Measurements from ENCODE around the gene MYOD1.

MYOD1 gene

GRCh38 chr11:17751558-17751957 is 32.2 kb downstream of the MYOD1 start:
- DNase-seq: no peak

GRCh38 chr11:17752144-17752543 is 32.8 kb downstream of the MYOD1 start:
- no peak for DNase-seq

DNA sequence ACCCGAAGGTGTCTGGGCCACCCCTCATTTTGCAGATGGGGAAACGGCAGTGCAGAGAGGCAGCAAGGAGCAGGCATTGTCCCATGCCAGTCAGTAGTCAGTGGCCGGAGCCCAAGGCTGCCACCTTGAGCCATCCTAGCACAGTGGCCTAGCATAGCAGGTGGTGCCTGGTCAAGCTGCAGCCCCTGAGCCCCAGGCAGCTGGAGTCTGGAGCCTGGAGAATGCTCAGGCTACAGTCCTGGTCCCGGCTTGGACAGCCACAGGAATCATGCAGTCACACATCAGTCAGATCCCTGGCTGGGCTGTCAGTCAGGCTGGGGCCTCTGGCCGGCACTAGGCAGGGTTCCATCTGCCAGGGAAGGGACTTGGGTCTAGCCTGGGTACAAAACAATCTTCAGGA is 33.8 kb downstream of the MYOD1 start:
- DNase-seq: no peak

- DNase-seq: no peak
Observed at GRCh38 chr11:17753641-17754040, 34.3 kb downstream of the MYOD1 start.

GRCh38 chr11:17755891-17756290 is 36.5 kb downstream of the MYOD1 start:
- DNase-seq: no peak

DNA sequence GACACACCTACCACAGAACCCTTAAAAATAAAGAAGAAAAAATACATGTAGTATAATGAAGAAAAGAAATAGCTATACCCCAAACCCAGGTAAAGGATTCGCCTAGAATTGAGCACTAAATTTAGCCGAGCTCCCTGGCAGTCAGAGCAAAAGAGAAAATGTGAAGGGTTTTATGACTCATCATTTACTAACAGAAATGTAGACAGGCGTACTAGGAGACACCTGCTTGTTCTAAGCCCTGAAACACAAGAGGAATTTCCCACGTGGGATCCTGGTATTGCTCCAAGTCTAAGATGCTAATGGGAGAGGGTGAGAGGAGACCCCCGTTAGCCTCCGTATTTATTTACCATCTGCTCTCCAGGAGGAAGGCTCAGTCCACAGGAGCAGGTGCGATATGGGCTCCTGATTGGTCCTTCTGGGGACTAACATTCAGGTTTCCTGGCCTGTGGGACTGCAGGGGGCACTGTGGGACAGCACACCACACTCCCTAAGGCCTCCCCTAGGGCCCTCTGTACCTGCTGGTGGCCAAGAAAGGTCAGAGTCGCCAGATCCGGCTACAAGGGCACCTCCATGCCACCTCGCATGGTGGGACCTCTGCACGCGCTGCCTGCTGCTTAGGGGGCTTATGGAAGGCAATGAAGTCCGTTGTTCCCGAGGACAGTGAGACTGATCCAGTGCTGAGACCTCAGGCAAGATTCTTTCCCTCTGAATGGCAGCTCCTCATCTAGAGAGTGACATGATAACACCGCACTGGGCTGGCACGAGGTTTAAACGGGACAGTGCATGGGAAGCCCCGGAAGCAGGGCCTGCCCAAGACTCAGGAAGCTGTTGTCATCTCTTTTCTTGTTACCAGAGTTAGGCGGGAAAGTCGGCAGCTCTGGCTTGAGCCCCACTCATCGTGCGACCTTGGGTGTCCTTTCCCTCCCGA is 41.0 kb downstream of the MYOD1 start:
- no peak for DNase-seq

DNA sequence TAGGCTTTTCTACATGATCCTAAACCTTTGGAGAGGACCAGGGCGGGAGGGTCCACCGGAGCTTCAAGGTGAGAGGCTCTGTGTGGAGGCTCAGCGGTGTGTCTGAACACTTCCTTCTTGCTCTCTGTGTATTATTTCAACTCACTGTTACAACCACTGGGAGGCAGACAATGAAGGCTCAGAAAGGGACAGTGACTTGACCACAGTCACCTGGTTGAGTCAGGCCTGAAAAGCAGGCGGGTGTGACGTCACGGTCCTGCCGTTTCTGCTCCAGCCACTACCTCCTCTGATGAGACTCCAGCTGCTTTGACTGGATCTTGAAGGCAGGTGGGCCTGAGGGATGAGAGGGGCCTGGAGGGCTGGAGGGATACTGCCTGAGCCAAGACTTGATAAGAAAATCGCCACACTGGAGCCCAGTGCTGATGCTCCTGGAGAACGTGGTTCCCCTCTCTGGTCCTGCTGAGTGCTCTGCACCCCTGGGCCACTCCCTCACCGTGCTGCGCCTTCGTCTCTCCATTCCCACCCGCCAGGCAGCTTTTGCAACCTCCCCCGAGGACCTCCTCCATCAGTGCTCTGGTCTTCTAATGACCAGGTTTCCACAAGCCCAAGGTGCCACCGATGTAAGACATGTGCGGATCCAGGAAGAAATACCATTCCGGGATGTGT is 43.1 kb downstream of the MYOD1 start:
- no peak for DNase-seq

GRCh38 chr11:17763244-17763643 is 43.9 kb downstream of the MYOD1 start:
- DNase-seq: no peak

- DNase-seq: no peak
Observed at GRCh38 chr11:17763703-17764102, 44.3 kb downstream of the MYOD1 start.

GRCh38 chr11:17764446-17765218 is 45.3 kb downstream of the MYOD1 start:
- no peak for DNase-seq

- no peak for DNase-seq
Observed at GRCh38 chr11:17765356-17766072, 46.1 kb downstream of the MYOD1 start.

DNA sequence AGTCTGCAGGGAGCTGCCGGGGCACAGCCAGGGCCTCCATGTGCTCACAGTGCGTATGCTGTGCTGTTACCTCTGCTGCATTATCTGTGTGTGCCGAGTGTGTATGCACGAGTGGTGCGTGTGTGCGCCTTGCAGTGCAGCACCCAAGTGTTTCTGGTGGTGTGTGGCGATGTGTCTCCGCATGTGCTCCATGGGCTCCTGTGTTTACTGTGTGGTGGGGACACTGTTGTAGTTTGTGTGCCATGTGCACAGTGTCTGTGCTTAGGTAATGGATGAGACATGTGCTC is 46.6 kb downstream of the MYOD1 start:
- DNase-seq: no peak

DNA sequence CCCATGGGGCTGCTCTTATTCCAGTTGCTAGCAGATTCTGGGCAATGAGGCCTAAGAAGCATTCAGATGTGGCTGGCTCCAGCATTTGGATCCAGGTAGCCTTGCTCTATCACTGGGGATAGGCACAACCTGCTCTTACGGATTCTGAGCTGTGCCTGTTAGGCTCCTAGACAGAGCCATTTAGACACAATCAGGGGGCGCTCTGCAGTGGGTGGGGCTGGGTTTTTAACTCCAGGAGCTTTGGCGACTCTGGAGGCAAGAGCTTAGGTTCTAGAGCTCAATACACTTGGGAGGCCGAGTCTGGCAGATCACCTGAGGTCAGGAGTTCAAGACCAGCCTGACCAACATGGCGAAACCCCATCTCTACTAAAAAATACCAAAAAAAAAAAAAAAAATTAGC is 47.2 kb downstream of the MYOD1 start:
- DNase-seq: no peak

DNA sequence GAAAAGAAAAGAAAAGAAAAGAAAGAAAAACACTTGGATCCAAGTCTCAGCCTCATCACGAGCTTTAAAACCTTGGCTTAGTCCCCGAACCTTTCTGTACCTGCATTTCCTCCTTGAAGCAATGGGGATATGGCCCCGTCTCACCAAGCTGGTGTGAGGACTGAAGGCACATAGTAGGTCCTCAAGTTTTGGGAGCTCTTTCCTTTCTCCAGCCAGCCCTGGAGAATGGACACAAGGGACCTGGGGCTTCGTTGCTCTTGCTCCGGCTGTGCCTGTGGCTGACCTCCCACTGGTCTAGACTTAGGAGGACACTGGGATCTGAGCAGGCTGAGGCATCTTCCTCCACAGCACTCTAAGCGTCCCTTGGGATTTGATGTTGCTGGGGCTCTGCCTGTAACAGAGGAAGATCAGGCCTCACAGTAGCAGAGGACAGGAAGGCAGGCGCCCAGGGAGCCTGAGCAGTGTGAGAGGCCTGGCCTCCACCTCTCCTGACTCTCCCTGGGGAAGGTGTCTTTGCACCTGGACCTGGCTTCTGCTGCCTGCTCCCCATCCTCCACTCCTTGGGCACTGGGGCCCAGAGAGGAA is 48.0 kb downstream of the MYOD1 start:
- DNase-seq: no peak

DNA sequence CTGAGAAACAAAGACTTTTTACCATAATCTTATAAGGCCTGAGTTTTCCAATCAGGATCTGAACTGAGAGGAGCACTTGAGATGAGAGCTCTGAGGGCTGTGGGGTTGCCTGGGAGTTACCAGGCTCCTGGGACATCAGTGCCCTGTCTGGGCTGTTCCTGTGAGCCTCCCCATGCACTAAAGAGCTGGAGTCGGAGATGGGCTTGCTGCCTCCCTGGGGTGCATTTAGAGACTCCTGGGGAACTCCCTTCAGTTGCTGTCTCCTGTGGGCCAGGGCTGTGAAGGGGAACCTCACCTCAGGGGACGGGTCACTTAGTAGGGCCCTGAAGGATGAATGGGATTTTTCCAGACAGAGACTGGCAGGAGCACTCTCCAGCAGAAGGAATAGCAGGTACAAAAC is 48.5 kb downstream of the MYOD1 start:
- no peak for DNase-seq

DNA sequence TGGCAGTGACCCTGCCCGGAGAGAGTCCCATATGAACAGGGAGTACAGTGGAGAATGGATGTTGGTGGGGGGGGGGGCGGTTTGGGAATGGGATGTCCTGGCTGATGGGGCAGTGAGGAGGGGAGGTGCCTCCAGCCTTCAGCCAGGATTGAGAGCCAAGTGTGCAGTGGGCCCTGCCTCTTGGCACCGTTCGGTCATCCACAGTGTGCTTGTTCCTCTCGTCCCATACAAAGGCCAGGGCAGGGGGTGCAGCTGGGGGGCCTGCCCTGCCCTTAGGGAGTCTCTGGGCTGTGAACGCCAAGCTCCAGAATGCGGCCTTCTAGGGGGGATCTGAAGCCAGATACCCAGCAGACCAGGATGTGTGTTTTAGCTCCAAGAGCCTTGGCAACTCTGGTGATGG is 49.2 kb downstream of the MYOD1 start:
- DNase-seq: no peak

GRCh38 chr11:17769218-17769617 is 49.8 kb downstream of the MYOD1 start:
- DNase-seq: no peak

- no peak for DNase-seq
Observed at GRCh38 chr11:17770048-17770652, 50.8 kb downstream of the MYOD1 start.

DNA sequence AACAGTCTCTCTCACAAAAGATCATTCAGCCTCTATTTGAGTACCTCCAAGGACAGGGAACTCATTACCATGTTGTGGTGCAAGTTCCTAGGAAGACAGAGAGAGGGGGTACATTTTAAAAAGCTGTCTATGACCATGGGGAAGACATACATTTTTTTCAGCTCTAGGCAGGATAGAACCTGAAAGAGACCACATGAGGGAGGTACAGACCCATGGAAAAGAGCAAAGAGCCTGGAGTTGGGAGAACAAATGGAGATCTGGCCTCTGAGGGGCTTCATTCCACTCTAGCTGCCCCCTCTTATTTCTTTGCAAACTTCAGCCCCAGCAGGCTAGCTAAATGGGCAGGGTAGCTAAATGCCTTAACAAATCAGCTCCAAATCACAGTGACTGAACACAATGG is 51.5 kb downstream of the MYOD1 start:
- no peak for DNase-seq

DNA sequence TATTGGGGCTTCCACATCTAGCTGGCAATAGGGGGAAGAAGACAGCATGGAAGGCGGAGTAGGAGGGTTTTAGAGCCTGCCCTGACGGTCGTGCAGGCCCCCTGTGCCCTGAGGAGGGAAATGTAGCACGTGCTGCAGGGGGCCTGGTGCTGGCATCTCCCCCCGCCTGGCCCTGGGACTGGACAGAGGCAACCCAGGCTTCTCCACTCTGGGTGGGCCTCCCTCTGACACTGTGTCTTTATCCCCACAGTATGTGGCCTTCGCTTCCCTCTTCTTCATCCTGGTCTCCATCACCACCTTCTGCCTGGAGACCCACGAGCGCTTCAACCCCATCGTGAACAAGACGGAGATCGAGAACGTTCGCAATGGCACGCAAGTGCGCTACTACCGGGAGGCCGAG is 52.0 kb downstream of the MYOD1 start:
- DNase-seq: no peak

Measured in CD4-positive, alpha-beta T cell treated with Interleukin-21 for 1 hour (primary cell).